Measurements from ENCODE around the gene GFOD1. TPM values are rescaled to one million over a fixed set of nuclear protein-coding genes. Genes with fewer than 3 reads are reported as not detected.

GFOD1 gene
- total RNA-seq, 1 experiment from 2014 or later: 0.62 TPM

- no peak for ATAC-seq
- Histone ChIP-seq H3K36me3 (ENCODE audit: control insufficient read depth, insufficient read depth, low read length) (no peaks in the 10 kb centered on the region), H3K27me3 (ENCODE audit: control insufficient read depth, insufficient read depth, low read length) (no peaks in the 10 kb centered on the region; the same call in 1 of the 2 replicates), H3K27ac (ENCODE audit: low read length) (no peak overlapping the region), H3K4me3 (ENCODE audit: low read depth in 2 of 2, low read length in 2 of 2) (no peak overlapping the region), H3K4me1 (ENCODE audit: control insufficient read depth, insufficient read depth, low read length) (no peaks in the 10 kb centered on the region), H3K9me3 (ENCODE audit: control insufficient read depth, insufficient read depth, low read depth, low read length) (no peaks in the 10 kb centered on the region)
- DNase-seq (ENCODE audit: low read depth, low spot score): no peak
- ChIA-PET POLR2A (no interaction called here), CTCF (no interaction called here)
- in situ Hi-C loops (cut with HindIII; ENCODE audit: low pct_unique_long_range_greater_than_20kb, low sequenced_read_pairs) (no loop called here), intact Hi-C loops (cut with micrococcal nuclease; ENCODE audit: unreplicated experiment) (no loop called here)
- no TSS peak for BruUV-seq (replicated peaks)
- TF ChIP-seq REST (IDR thresholded peaks at IDR 0.05; ENCODE audit: insufficient read depth in 1 of 2, low read depth in 2 of 2, low read length in 1 of 2): no peak
- no peak for TF ChIP-seq TCF7L2 (IDR thresholded peaks at IDR 0.05; ENCODE audit: low read depth, low read length)
- no peak for TF ChIP-seq SIN3A (IDR thresholded peaks at IDR 0.05; ENCODE audit: borderline replicate concordance, insufficient read depth, low read depth, low read length)
- no peak for TF ChIP-seq CTCF (IDR thresholded peaks at IDR 0.05)
- TF ChIP-seq POLR2AphosphoS5 (IDR thresholded peaks at IDR 0.05; ENCODE audit: low read depth, low read length): no peak
These were observed 12.6 kb downstream of the GFOD1 start for GRCh38 chr6:13474787-13475186.

- ATAC-seq (no peak), DNase-seq (ENCODE audit: low read depth, low spot score) (no peak)
- CTCF ChIA-PET: no interaction called here
- in situ Hi-C loops (cut with HindIII; ENCODE audit: low pct_unique_long_range_greater_than_20kb, low sequenced_read_pairs) (no loop called here), intact Hi-C loops (cut with micrococcal nuclease; ENCODE audit: unreplicated experiment) (no loop called here)
- no peaks in the 10 kb centered on the region for H3K36me3 ChIP-seq (ENCODE audit: control insufficient read depth, insufficient read depth, low read length)
- H3K4me3 ChIP-seq (ENCODE audit: low read depth in 2 of 2, low read length in 2 of 2): no peak overlapping the region
- BruUV-seq (replicated peaks): no TSS peak
- H3K27me3 ChIP-seq (ENCODE audit: control insufficient read depth, insufficient read depth, low read length): no peaks in the 10 kb centered on the region; the same call in 1 of the 2 replicates
- no peaks in the 10 kb centered on the region for H3K9me3 ChIP-seq (ENCODE audit: control insufficient read depth, insufficient read depth, low read depth, low read length)
- no peaks in the 10 kb centered on the region for H3K4me1 ChIP-seq (ENCODE audit: control insufficient read depth, insufficient read depth, low read length)
- H3K27ac ChIP-seq (ENCODE audit: low read length): no peak overlapping the region
- POLR2A ChIA-PET: no interaction called here
- TF ChIP-seq POLR2AphosphoS5 (IDR thresholded peaks at IDR 0.05; ENCODE audit: low read depth, low read length) (no peak), TCF7L2 (IDR thresholded peaks at IDR 0.05; ENCODE audit: low read depth, low read length) (no peak), CTCF (IDR thresholded peaks at IDR 0.05) (no peak), SIN3A (IDR thresholded peaks at IDR 0.05; ENCODE audit: borderline replicate concordance, insufficient read depth, low read depth, low read length) (no peak), REST (IDR thresholded peaks at IDR 0.05; ENCODE audit: insufficient read depth in 1 of 2, low read depth in 2 of 2, low read length in 1 of 2) (no peak)
These were observed 13.0 kb downstream of the GFOD1 start for GRCh38 chr6:13474360-13474759.

All from Panc1 (cell line).